IMR-90 (cell line): ENCODE results near the gene COG4. TPM values are rescaled to one million over a fixed set of nuclear protein-coding genes. Genes with fewer than 3 reads are reported as not detected.

Experiments used
- ATAC-seq: fragments of 200-7000 bp; cut with Tn5 transposase; 2 replicates; pipeline ENCODE4 v1.9.1; 2020; ENCODE audit warnings: low read depth, mild to moderate bottlenecking, moderate library complexity
- BruUV-seq: library from RNA; stranded (reverse); fragments of 400-500 nt; replicated peaks from 2 replicates; lab custom pipeline; 2021; lab: Mats Ljungman, UMichigan
- CTCF ChIA-PET: fragments of 300-600 bp; formaldehyde crosslinking; extraction: SDS; loops from one replicate; lab custom pipeline; 2021; ENCODE audit warnings: antibody characterized with exemption; lab: Yijun Ruan, JAX
- POLR2A ChIA-PET: fragments of 300-600 bp; sonication (Branson Sonifier 250); formaldehyde crosslinking; loops from one replicate; lab custom pipeline; 2022; ENCODE audit warnings: antibody characterized with exemption; ENCODE audit not compliant: unreplicated experiment; lab: Charles Lee
- DNase-seq: peaks from one replicate; pipeline ENCODE4 v3.0.0; 2013
- H2AFZ ChIP-seq: replicated peaks from 2 replicates; pipeline ENCODE3; 2013; ENCODE audit warnings: low read length, mild to moderate bottlenecking; ENCODE audit not compliant: poor library complexity
- H2AK5ac ChIP-seq: 2 replicates; pipeline ENCODE4 v1.6.1; 2013; ENCODE audit warnings: low read depth, low read length, inconsistent platforms
- H2AK9ac ChIP-seq: replicated peaks from 2 replicates; pipeline ENCODE3; 2013; ENCODE audit warnings: mild to moderate bottlenecking, low read depth, low read length, moderate library complexity; ENCODE audit not compliant: poor library complexity
- H2BK120ac ChIP-seq: 2 replicates; pipeline ENCODE4 v1.6.1; 2013; ENCODE audit warnings: low read depth, low read length, inconsistent platforms
- H2BK15ac ChIP-seq: 3 replicates; pipeline ENCODE4 v1.6.1; 2013; ENCODE audit warnings: low read depth, low read length, inconsistent platforms
- H2BK20ac ChIP-seq: 2 replicates; pipeline ENCODE4 v1.6.1; 2013; ENCODE audit warnings: low read depth, mild to moderate bottlenecking, inconsistent platforms, low read length, moderate library complexity
- H2BK5ac ChIP-seq: 2 replicates; pipeline ENCODE4 v1.6.1; 2013; ENCODE audit warnings: mild to moderate bottlenecking, low read depth, low read length, inconsistent platforms; ENCODE audit not compliant: poor library complexity, severe bottlenecking
- H3K14ac ChIP-seq: replicated peaks from 2 replicates; pipeline ENCODE4 v1.6.1; 2013; ENCODE audit warnings: low read depth, low read length, inconsistent platforms
- H3K18ac ChIP-seq: 2 replicates; pipeline ENCODE4 v1.6.1; 2013; ENCODE audit warnings: low read depth, low read length, control low read depth
- H3K23ac ChIP-seq: 2 replicates; pipeline ENCODE4 v1.6.1; 2013; ENCODE audit warnings: low read depth, low read length, inconsistent platforms
- H3K27ac ChIP-seq: 2 replicates; pipeline ENCODE4 v1.5.1; 2013; ENCODE audit warnings: mild to moderate bottlenecking, control low read depth, low read length; ENCODE audit not compliant: insufficient read depth
- H3K27me3 ChIP-seq: 2 replicates; pipeline ENCODE4 v1.6.1; 2013; ENCODE audit warnings: low read length; ENCODE audit not compliant: control insufficient read depth, insufficient read depth
- H3K36me3 ChIP-seq: 2 replicates; pipeline ENCODE4 v1.6.1; 2013; ENCODE audit warnings: low read length, mixed read lengths; ENCODE audit not compliant: control insufficient read depth, insufficient read depth
- H3K4ac ChIP-seq: 2 replicates; pipeline ENCODE4 v1.6.1; 2013; ENCODE audit warnings: low read depth, low read length, inconsistent platforms
- H3K4me1 ChIP-seq: 2 replicates; pipeline ENCODE4 v1.6.1; 2013; ENCODE audit warnings: low read length, mixed read lengths; ENCODE audit not compliant: control insufficient read depth, insufficient read depth
- H3K4me2 ChIP-seq: 2 replicates; pipeline ENCODE4 v1.6.1; 2013; ENCODE audit warnings: low read depth, mild to moderate bottlenecking, control low read depth, low read length, moderate library complexity
- H3K4me3 ChIP-seq: 2 replicates; pipeline ENCODE4 v1.5.1; 2013; ENCODE audit warnings: low read depth, mild to moderate bottlenecking, control low read depth, low read length, moderate library complexity; ENCODE audit not compliant: insufficient read depth
- H3K56ac ChIP-seq: 2 replicates; pipeline ENCODE4 v1.6.1; 2013; ENCODE audit warnings: low read length, inconsistent platforms; ENCODE audit not compliant: insufficient read depth; ENCODE audit errors: extremely low read depth
- H3K79me1 ChIP-seq, 2 experiments: 2 replicates each; pipeline ENCODE4 v1.6.1; 2013; ENCODE audit warnings: low read length in 2 of 2, inconsistent platforms in 1 of 2, low read depth in 1 of 2
- H3K9ac ChIP-seq: 2 replicates; pipeline ENCODE4 v1.6.1; 2013; ENCODE audit warnings: low read depth, low read length, control low read depth
- H3K9me1 ChIP-seq: 2 replicates; pipeline ENCODE4 v1.6.1; 2013; ENCODE audit warnings: low read length, inconsistent platforms; ENCODE audit not compliant: insufficient read depth
- H3K9me3 ChIP-seq: 2 replicates; pipeline ENCODE4 v1.6.1; 2013; ENCODE audit warnings: low read length; ENCODE audit not compliant: control insufficient read depth, insufficient read depth
- H4K20me1 ChIP-seq: 2 replicates; pipeline ENCODE4 v1.6.1; 2013; ENCODE audit warnings: low read length, inconsistent platforms; ENCODE audit not compliant: insufficient read depth
- H4K5ac ChIP-seq: 2 replicates; pipeline ENCODE4 v1.6.1; 2013; ENCODE audit warnings: mild to moderate bottlenecking, low read depth, low read length, control low read depth
- H4K8ac ChIP-seq, 2 experiments: 2 replicates each; pipeline ENCODE4 v1.6.1; 2013; ENCODE audit warnings: low read depth in 2 of 2, low read length in 2 of 2, control low read depth in 1 of 2, inconsistent platforms in 1 of 2
- H4K91ac ChIP-seq: 2 replicates; pipeline ENCODE4 v1.6.1; 2013; ENCODE audit warnings: low read depth, low read length, inconsistent platforms; ENCODE audit not compliant: insufficient read depth
- BHLHE40 ChIP-seq: fragments of 150-350 bp; IDR thresholded peaks from 2 replicates; pipeline ENCODE4 v1.6.1; 2016; ENCODE audit warnings: mild to moderate bottlenecking, low read depth, low read length
- CHD1 ChIP-seq: IDR thresholded peaks from 2 replicates; pipeline ENCODE4 v1.6.1; 2012; ENCODE audit warnings: low read depth, low read length, improper control_type of control experiment
- FOS ChIP-seq: fragments of 150-350 bp; IDR thresholded peaks from 2 replicates; pipeline ENCODE4 v1.6.1; 2016; ENCODE audit warnings: low read depth, low read length
- MAFK ChIP-seq: IDR thresholded peaks from 2 replicates; pipeline ENCODE4 v1.6.1; 2012; ENCODE audit warnings: low read depth, low read length, improper control_type of control experiment
- MAZ ChIP-seq: IDR thresholded peaks from 2 replicates; pipeline ENCODE4 v1.6.1; 2012; ENCODE audit warnings: low read depth, mild to moderate bottlenecking, low read length, improper control_type of control experiment, moderate library complexity, borderline replicate concordance
- POLR2A ChIP-seq: IDR thresholded peaks from 2 replicates; pipeline ENCODE4 v1.6.1; 2012; ENCODE audit warnings: mild to moderate bottlenecking, low read depth, low read length
- RAD21 ChIP-seq: IDR thresholded peaks from 2 replicates; pipeline ENCODE4 v1.6.1; 2012; ENCODE audit warnings: low read length, improper control_type of control experiment
- SMC3 ChIP-seq: fragments of 150-350 bp; IDR thresholded peaks from 2 replicates; pipeline ENCODE4 v1.6.1; 2016; ENCODE audit warnings: low read depth, mild to moderate bottlenecking, antibody characterized with exemption, low read length, moderate library complexity
- WGBS, 2 experiments: methylation state at CpG; one replicate each; pipeline versions ENCODE4 v1.1.5 to v1.1.7; 2013; ENCODE audit warnings: missing lambda C conversion rate in 2 of 2; ENCODE audit not compliant: insufficient read length in 1 of 2; ENCODE audit errors: extremely low coverage in 2 of 2; 5-methylcytosine and 5-hydroxymethylcytosine counted together
- dilution Hi-C: fragments of 300-500 bp; cut with HindIII; formaldehyde crosslinking; loops from one replicate; pipeline ENCODE4 v1.14.3; 2018; ENCODE audit warnings: low sequenced_read_pairs; ENCODE audit not compliant: unreplicated experiment
- in situ Hi-C: fragments of 300-500 bp; cut with MboI; formaldehyde crosslinking; loops from 3 replicates; pipeline ENCODE4 v1.14.3; 2019; ENCODE audit warnings: low sequenced_read_pairs, inconsistent platforms, mixed read lengths
- intact Hi-C: fragments of 100-400 bp; cut with micrococcal nuclease; formaldehyde crosslinking; loops from 2 replicates; pipeline ENCODE4 v1.10.0; 2022
- polyA plus RNA-seq, 3 experiments: library from polyadenylated mRNA; depleted of rRNA; stranded (reverse); fragments of >200 nt; gene quantifications; 2 replicates each; pipeline ENCODE4 v1.2.3, GENCODE V29; 2012; ENCODE audit warnings: low replicate concordance in 1 of 3
- total RNA-seq: library from RNA; depleted of rRNA; stranded (reverse); fragments of >200 nt; gene quantifications from 2 replicates; pipeline ENCODE4 v1.2.3, GENCODE V29; 2012
- TF ChIP-seq, protein P1 (sequence below): conservative IDR thresholded peaks from 2 replicates; pipeline ENCODE4 v1.5.1; 2012; ENCODE audit warnings: mild to moderate bottlenecking, low read depth, low read length, improper control_type of control experiment
- TF ChIP-seq, protein P2 (sequence below): fragments of 150-350 bp; IDR thresholded peaks from 2 replicates; pipeline ENCODE4 v1.6.1; 2017; ENCODE audit warnings: mild to moderate bottlenecking, antibody characterized with exemption, low read length, low read depth

Gene COG4
- total and polyA plus RNA-seq, 2 of the 4 experiments (the other 2 are of a cell fraction): 47.5 to 96.1 TPM

DNA sequence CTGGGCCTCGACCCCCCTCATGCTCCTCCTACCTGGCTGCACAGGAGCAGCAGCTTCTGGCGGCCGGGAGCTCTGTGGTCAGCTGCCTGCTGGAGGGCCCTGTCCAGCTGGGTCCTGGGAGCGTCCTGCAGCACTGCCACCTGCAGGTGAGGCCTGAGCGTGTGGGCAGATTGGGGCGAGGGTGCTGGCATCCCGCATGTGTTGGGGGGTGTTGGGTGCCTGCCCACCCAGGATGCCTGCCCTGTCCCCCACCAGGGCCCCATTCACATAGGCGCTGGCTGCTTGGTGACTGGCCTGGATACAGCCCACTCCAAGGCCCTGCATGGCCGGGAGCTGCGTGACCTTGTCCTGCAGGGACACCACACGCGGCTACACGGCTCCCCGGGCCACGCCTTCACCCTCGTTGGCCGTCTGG lies 52.4 kb downstream of the COG4 start:
- H3K4me1 ChIP-seq: peaks cover 2% of the 10 kb centered on the region; the same call in 1 of the 2 replicates
- peak; percentile 62; the same call in 1 of the 2 replicates for ATAC-seq
- dilution Hi-C loops (no loop called here), in situ Hi-C loops (no loop called here), intact Hi-C loops (no loop called here)
- ChIA-PET POLR2A (no interaction called here), CTCF (interaction anchor here (0.5 to 1.2 kb wide), 3 partner anchors 17 to 91 kb away, joined by 3 read pairs; partner anchors contain the start of gene FCSK)
- no peak overlapping the region for H2BK15ac ChIP-seq
- H2BK5ac ChIP-seq: no peak overlapping the region
- H3K9me3 ChIP-seq: no peaks in the 10 kb centered on the region
- H2AK9ac ChIP-seq: peak overlapping the region; percentile 55
- no peaks in the 10 kb centered on the region for H3K27me3 ChIP-seq
- no peak overlapping the region for H3K56ac ChIP-seq
- no peak overlapping the region for H3K4me2 ChIP-seq
- H3K14ac ChIP-seq: no peak overlapping the region
- peak overlapping the region; percentile 63 for H2AFZ ChIP-seq
- no peak overlapping the region for H3K4ac ChIP-seq
- DNase-seq: peak; percentile 10
- H3K9ac ChIP-seq: no peak overlapping the region
- WGBS, 2 experiments: no CpG with 5 or more reads among the region's 17 CpGs
- H3K27ac ChIP-seq: no peak overlapping the region
- no peaks in the 10 kb centered on the region; the same call in 1 of the 2 replicates for H4K20me1 ChIP-seq
- peaks cover 0 to 4% of the 10 kb centered on the region in 2 experiments; a peak in 1 of 4 replicates for H3K79me1 ChIP-seq
- 0 out of 2 replicates have a peak, but pooled peaks cover 4% of the 10 kb centered on the region for H3K9me1 ChIP-seq
- TF ChIP-seq, protein P1, sequence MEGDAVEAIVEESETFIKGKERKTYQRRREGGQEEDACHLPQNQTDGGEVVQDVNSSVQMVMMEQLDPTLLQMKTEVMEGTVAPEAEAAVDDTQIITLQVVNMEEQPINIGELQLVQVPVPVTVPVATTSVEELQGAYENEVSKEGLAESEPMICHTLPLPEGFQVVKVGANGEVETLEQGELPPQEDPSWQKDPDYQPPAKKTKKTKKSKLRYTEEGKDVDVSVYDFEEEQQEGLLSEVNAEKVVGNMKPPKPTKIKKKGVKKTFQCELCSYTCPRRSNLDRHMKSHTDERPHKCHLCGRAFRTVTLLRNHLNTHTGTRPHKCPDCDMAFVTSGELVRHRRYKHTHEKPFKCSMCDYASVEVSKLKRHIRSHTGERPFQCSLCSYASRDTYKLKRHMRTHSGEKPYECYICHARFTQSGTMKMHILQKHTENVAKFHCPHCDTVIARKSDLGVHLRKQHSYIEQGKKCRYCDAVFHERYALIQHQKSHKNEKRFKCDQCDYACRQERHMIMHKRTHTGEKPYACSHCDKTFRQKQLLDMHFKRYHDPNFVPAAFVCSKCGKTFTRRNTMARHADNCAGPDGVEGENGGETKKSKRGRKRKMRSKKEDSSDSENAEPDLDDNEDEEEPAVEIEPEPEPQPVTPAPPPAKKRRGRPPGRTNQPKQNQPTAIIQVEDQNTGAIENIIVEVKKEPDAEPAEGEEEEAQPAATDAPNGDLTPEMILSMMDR: peak; percentile 36
- TF ChIP-seq MAFK (no peak), POLR2A (no peak), BHLHE40 (no peak), MAZ (no peak), RAD21 (peak; percentile 46), SMC3 (peak; percentile 28; the same call in 1 of the 2 replicates), CHD1 (no peak), FOS (no peak)
- TF ChIP-seq, protein P2, sequence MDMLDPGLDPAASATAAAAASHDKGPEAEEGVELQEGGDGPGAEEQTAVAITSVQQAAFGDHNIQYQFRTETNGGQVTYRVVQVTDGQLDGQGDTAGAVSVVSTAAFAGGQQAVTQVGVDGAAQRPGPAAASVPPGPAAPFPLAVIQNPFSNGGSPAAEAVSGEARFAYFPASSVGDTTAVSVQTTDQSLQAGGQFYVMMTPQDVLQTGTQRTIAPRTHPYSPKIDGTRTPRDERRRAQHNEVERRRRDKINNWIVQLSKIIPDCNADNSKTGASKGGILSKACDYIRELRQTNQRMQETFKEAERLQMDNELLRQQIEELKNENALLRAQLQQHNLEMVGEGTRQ: no peak
- no peak overlapping the region for H2BK120ac ChIP-seq
- H3K36me3 ChIP-seq: peaks cover 7% of the 10 kb centered on the region; the same call in 1 of the 2 replicates
- no peak overlapping the region; the same call in 1 of the 2 replicates for H2AK5ac ChIP-seq
- H4K91ac ChIP-seq: no peak overlapping the region; the same call in 1 of the 2 replicates
- H3K18ac ChIP-seq: no peak overlapping the region
- H3K23ac ChIP-seq: no peak overlapping the region
- H3K4me3 ChIP-seq: no peak overlapping the region
- no peak overlapping the region for H2BK20ac ChIP-seq
- no peak overlapping the region for H4K5ac ChIP-seq
- no TSS peak for BruUV-seq
- H4K8ac ChIP-seq: no peak overlapping the region
